Ovary (tissue), 9 donors: ENCODE measurements around the gene KCNB1. TPM values are rescaled to one million over a fixed set of nuclear protein-coding genes. Genes with fewer than 3 reads are reported as not detected.

ENCODE experiments used
- DNase-seq, 5 donors: peaks; one replicate each; pipeline ENCODE4 v3.0.0-alpha.2; 2019 to 2020
- H3K27ac ChIP-seq, 2 donors: fragments of 200-600 bp; one replicate each; pipeline versions ENCODE4 v1.5.1 to v1.8.0; 2019 to 2022
- H3K27me3 ChIP-seq: fragments of 200-600 bp; one replicate; pipeline ENCODE4 v1.8.0; 2022
- H3K36me3 ChIP-seq: fragments of 200-600 bp; sonication (generic); one replicate; pipeline ENCODE4 v1.5.1; 2019
- H3K4me1 ChIP-seq: one replicate; pipeline ENCODE4 v1.8.1; 2013; ENCODE audit warnings: mild to moderate bottlenecking, moderate library complexity; ENCODE audit not compliant: insufficient read depth
- H3K4me3 ChIP-seq: fragments of 200-600 bp; sonication (generic); one replicate; pipeline ENCODE4 v1.5.1; 2017
- H3K9me3 ChIP-seq, 2 donors: fragments of 200-600 bp in 1 of 2; sonication (generic) in 1 of 2; one replicate each; pipeline versions ENCODE4 v1.5.1 to v1.8.1; 2013 to 2019; ENCODE audit warnings: mild to moderate bottlenecking in 1 of 2, moderate library complexity in 1 of 2
- EP300 ChIP-seq: sonication (generic); formaldehyde crosslinking; IDR thresholded peaks from one replicate; pipeline ENCODE4 v1.6.1; 2017; ENCODE audit warnings: antibody characterized with exemption
- POLR2A ChIP-seq: fragments of 450-650 bp; IDR thresholded peaks from one replicate; pipeline ENCODE4 v1.6.1; 2017; ENCODE audit warnings: antibody characterized with exemption, mild to moderate bottlenecking, moderate library complexity
- WGBS, 3 donors: extraction: QIAGEN DNeasy Blood & Tissue Kit in 1 of 3; methylation state at CpG; one replicate each; pipeline versions ENCODE4 v1.1.5 to v1.1.7; 2013 to 2017; 5-methylcytosine and 5-hydroxymethylcytosine counted together
- intact Hi-C, 4 donors: fragments of 100-400 bp; cut with DNase I; formaldehyde crosslinking; loops; one replicate each; pipeline versions ENCODE4 v1.11.0 to v1.15.1; 2022 to 2023
- polyA plus RNA-seq, 2 donors: library from polyadenylated mRNA; stranded (reverse); fragments of 200-250 nt in 1 of 2; fragments of 350-450 nt in 1 of 2; fragmentation: Illumina TruSeq in 1 of 2; extraction: RNeasy Lipid Tissue Mini Kit (QIAGEN cat#74804) in 1 of 2; gene quantifications; one replicate each; pipeline ENCODE4 v1.2.3, GENCODE V29; 2013 to 2014
- total RNA-seq, 7 donors: library from RNA; depleted of rRNA in 2 of 7; stranded (reverse); fragments of >200 nt in 2 of 7; fragmentation: NEBNext Ultra II Directional in 3 of 7; extraction: Animal tissue kit (Norgen Biotek cat#: 25700) in 3 of 7; gene quantifications; one replicate each; pipeline versions ENCODE4 v1.1.0 to v1.2.4, GENCODE V29; 2016 to 2023
- TF ChIP-seq, protein P1 (sequence below), 3 donors: fragments of 450-650 bp in 2 of 3; fragments of 200-600 bp in 1 of 3; IDR thresholded peaks; one replicate each; pipeline versions ENCODE4 v1.5.1 to v1.8.0; 2016 to 2022; ENCODE audit warnings: antibody characterized with exemption in 3 of 3, mild to moderate bottlenecking in 1 of 3
- donor health status: DM: no; HTN: no; CAD: no; lungs with moderate emphysema.
- donor health status: DM: no; HTN: no; CAD: no.
- donor health status: Bipolar disorder and iron deficiency.
- donor health status: DM: yes; HTN: yes; CAD: no.
- donor health status: DM: no; HTN: no; CAD: no.
- donor health status: DM: yes; HTN: yes; CAD: no.

The KCNB1 gene
- total and polyA plus RNA-seq, 9 donors, result 0.12 to 5.4 (median 1.3) TPM

DNA sequence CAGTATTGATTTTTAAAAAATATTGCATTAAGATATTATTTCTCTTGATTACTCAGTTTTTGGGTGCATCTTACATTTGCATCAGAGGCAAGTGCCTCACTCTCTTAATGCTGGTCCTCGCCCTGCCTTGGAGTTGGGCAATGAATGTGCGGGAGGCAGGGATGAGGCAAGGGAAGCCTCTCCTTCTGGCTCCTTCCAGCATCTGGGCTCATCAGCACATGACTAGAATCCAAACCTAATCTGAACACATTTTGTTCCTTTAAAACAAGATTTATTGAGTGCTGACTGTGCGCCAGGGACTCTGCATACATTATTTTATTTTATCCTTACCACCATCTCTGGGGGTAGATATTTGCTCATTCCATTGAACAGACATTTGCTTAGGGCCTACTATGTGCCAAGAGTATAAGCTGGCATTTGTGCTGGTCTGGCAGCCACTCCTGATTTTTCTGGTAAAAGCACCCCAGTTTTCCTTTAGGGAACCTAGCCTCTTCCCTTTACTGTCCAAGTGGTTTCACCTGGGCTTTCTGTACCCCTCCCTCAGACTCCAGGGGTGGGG is 132.7 kb downstream of the KCNB1 start:
- DNase-seq, result peak in 1 of 5 donors; percentile 43
- Histone ChIP-seq H3K4me3 (no peak overlapping the region), H3K9me3 (no peaks in the 10 kb centered on the region), H3K27ac (no peak overlapping the region), H3K36me3 (no peaks in the 10 kb centered on the region), H3K4me1 (no peaks in the 10 kb centered on the region), H3K27me3 (no peaks in the 10 kb centered on the region)
- 53 to 80% (median 68%) methylated on average over 3 of the region's 3 CpGs for WGBS, 3 donors
- intact Hi-C loops, result loop anchor here in 1 of 4 donors (10.0 kb wide), 1 partner anchor 1315 kb away; no protein-coding TSS in a partner anchor
- TF ChIP-seq EP300 (no peak), POLR2A (no peak)
- TF ChIP-seq, protein P1, sequence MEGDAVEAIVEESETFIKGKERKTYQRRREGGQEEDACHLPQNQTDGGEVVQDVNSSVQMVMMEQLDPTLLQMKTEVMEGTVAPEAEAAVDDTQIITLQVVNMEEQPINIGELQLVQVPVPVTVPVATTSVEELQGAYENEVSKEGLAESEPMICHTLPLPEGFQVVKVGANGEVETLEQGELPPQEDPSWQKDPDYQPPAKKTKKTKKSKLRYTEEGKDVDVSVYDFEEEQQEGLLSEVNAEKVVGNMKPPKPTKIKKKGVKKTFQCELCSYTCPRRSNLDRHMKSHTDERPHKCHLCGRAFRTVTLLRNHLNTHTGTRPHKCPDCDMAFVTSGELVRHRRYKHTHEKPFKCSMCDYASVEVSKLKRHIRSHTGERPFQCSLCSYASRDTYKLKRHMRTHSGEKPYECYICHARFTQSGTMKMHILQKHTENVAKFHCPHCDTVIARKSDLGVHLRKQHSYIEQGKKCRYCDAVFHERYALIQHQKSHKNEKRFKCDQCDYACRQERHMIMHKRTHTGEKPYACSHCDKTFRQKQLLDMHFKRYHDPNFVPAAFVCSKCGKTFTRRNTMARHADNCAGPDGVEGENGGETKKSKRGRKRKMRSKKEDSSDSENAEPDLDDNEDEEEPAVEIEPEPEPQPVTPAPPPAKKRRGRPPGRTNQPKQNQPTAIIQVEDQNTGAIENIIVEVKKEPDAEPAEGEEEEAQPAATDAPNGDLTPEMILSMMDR (IDR thresholded peaks at IDR 0.05), result no peak

- no peak for TF ChIP-seq EP300
- no peak for TF ChIP-seq POLR2A
- TF ChIP-seq, protein P1 (IDR thresholded peaks at IDR 0.05), result no peak
- Histone ChIP-seq H3K27me3 (no peaks in the 10 kb centered on the region), H3K9me3 (no peaks in the 10 kb centered on the region), H3K4me3 (no peak overlapping the region), H3K36me3 (no peaks in the 10 kb centered on the region), H3K27ac (no peak overlapping the region), H3K4me1 (no peaks in the 10 kb centered on the region)
- intact Hi-C loops, result loop anchor here in 1 of 4 donors (10.0 kb wide), 1 partner anchor 1316 kb away; no protein-coding TSS in a partner anchor
- WGBS, 3 donors, result 96 to 100% (median 100%) methylated on average over 1 of the region's 1 CpG
- DNase-seq, result no peak
Measured at GRCh38 chr20:49349078-49349477, 133.4 kb downstream of the KCNB1 start.

DNA sequence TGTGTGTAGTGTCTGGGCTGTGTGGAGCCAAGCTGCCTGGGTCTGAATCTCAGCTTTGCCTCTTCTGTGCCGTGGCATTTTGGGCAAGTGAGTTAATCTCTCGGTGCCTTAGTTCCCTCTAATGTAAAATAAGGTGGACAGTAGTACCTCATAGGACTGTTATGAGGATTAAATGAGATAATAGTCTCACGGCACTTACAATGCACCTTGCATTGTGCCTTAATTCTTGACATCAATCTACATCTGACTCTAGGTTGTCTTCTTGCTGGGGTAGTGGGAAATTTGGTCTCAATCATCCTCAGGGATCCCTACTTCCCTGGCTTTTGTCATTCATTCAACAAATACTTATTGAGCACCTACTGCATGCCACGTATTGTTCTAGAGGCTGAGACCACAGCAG is 133.9 kb downstream of the KCNB1 start:
- TF ChIP-seq, protein P1 (IDR thresholded peaks at IDR 0.05), result no peak
- TF ChIP-seq POLR2A (no peak), EP300 (no peak)
- Histone ChIP-seq H3K4me3 (no peak overlapping the region), H3K9me3 (no peaks in the 10 kb centered on the region), H3K27me3 (no peaks in the 10 kb centered on the region), H3K36me3 (no peaks in the 10 kb centered on the region), H3K4me1 (no peaks in the 10 kb centered on the region), H3K27ac (no peak overlapping the region)
- 83 to 90% (median 89%) methylated on average over 4 of the region's 4 CpGs for WGBS, 3 donors
- intact Hi-C loops, result loop anchor here in 1 of 4 donors (10.0 kb wide), 1 partner anchor 1316 kb away; no protein-coding TSS in a partner anchor
- DNase-seq, result no peak

DNA sequence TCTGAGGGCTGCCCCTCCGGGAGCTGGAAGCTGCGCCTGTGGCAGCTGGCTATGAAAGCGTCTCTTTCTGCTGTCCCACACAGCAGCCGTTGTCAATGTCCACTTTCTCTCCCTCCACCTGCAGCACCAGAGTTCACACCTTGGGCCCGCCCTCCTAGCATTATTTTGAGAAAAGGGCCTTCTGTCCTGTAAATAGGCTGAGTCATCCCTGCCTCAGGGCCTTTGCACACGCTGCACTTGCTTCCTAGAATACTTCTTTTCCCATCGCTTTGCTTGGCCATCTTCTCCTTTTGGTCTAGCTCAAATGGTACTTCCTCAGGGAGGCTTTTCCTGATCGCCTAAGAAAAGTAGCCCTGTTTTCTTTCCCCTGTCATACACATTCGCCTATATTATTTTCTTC is 135.3 kb downstream of the KCNB1 start:
- no peaks in the 10 kb centered on the region for H3K4me1 ChIP-seq
- intact Hi-C loops, result loop anchor here in 1 of 4 donors (10.0 kb wide), 1 partner anchor 1318 kb away; no protein-coding TSS in a partner anchor
- no peaks in the 10 kb centered on the region for H3K9me3 ChIP-seq
- no peak overlapping the region for H3K4me3 ChIP-seq
- TF ChIP-seq, protein P1 (IDR thresholded peaks at IDR 0.05), result no peak
- TF ChIP-seq EP300 (no peak), POLR2A (no peak)
- H3K27ac ChIP-seq, result no peak overlapping the region
- H3K36me3 ChIP-seq, result no peaks in the 10 kb centered on the region
- WGBS, 3 donors, result 92 to 97% (median 94%) methylated on average over 9 of the region's 9 CpGs
- no peak for DNase-seq
- no peaks in the 10 kb centered on the region for H3K27me3 ChIP-seq
